Mammary epithelial cell (primary cell): ENCODE data around the gene MT1X.

Experiments
- EZH2 ChIP-seq: IDR thresholded peaks from 2 replicates; pipeline ENCODE4 v1.6.1; 2012; ENCODE audit warnings: low read length, inconsistent platforms, borderline replicate concordance
- TF ChIP-seq, protein P1 (sequence below), 2 donors: IDR thresholded peaks in 1 of 2; conservative IDR thresholded peaks in 1 of 2; 2 replicates each; pipeline ENCODE4 v1.5.1; 2011 to 2012; ENCODE audit warnings: inconsistent platforms in 2 of 2, low read length in 2 of 2, mild to moderate bottlenecking in 2 of 2, control low read depth in 1 of 2, low read depth in 1 of 2; ENCODE audit not compliant: insufficient read depth in 1 of 2; ENCODE audit errors: extremely low read depth in 1 of 2

DNA sequence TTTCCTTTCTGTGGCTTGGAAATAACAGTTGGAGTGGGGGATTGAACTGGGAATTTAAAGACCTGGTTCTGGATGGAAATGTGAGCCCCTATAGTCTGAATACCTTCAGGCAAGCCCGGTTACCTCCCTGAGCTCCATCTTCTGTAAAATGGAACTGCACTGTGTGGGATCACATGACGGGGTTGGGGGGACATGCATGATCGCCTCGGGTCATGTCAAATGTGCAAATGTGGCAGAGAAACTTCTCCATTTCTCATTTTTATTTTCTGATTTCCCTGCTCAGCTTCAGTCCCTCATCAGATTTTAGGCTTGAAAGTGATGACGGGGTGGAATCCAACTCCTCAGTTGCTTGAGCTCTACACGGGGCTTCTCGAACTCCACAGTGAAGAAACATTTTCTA lies 29.1 kb upstream of the MT1X start:
- TF ChIP-seq, protein P1, sequence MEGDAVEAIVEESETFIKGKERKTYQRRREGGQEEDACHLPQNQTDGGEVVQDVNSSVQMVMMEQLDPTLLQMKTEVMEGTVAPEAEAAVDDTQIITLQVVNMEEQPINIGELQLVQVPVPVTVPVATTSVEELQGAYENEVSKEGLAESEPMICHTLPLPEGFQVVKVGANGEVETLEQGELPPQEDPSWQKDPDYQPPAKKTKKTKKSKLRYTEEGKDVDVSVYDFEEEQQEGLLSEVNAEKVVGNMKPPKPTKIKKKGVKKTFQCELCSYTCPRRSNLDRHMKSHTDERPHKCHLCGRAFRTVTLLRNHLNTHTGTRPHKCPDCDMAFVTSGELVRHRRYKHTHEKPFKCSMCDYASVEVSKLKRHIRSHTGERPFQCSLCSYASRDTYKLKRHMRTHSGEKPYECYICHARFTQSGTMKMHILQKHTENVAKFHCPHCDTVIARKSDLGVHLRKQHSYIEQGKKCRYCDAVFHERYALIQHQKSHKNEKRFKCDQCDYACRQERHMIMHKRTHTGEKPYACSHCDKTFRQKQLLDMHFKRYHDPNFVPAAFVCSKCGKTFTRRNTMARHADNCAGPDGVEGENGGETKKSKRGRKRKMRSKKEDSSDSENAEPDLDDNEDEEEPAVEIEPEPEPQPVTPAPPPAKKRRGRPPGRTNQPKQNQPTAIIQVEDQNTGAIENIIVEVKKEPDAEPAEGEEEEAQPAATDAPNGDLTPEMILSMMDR (conservative IDR thresholded peaks at IDR 0.05 in 1 of 2, IDR thresholded peaks at IDR 0.05 in 1 of 2; ENCODE audit: extremely low read depth in 1 of 2, insufficient read depth in 1 of 2, low read depth in 1 of 2, low read length in 2 of 2): no peak
- no peak for TF ChIP-seq EZH2
